NCI-H748 (cell line): ENCODE measurements around the gene TRPV2.

Experiments
- DNase-seq: peaks from one replicate; lab custom pipeline; 2025; ENCODE audit not compliant: unreplicated experiment; lab: John Stamatoyannopoulos, UW

Gene TRPV2

GRCh38 chr17:16473044-16474011 is 58.0 kb downstream of the TRPV2 start:
- DNase-seq: no peak

GRCh38 chr17:16474012-16474725 is 58.8 kb downstream of the TRPV2 start:
- DNase-seq: no peak

GRCh38 chr17:16475179-16475704 is 59.9 kb downstream of the TRPV2 start:
- DNase-seq: no peak

GRCh38 chr17:16477255-16477654 is 61.9 kb downstream of the TRPV2 start:
- no peak for DNase-seq

- no peak for DNase-seq
Measured at GRCh38 chr17:16477666-16478065, 62.3 kb downstream of the TRPV2 start.

- DNase-seq: no peak
Measured at GRCh38 chr17:16478649-16479048, 63.3 kb downstream of the TRPV2 start.

GRCh38 chr17:16479264-16479663 is 63.9 kb downstream of the TRPV2 start:
- no peak for DNase-seq

GRCh38 chr17:16480995-16481394 is 65.6 kb downstream of the TRPV2 start:
- no peak for DNase-seq

- no peak for DNase-seq
Measured at GRCh38 chr17:16482253-16482652, 66.9 kb downstream of the TRPV2 start.

GRCh38 chr17:16483021-16483645 is 67.8 kb downstream of the TRPV2 start:
- no peak for DNase-seq

- DNase-seq: no peak
Measured at GRCh38 chr17:16484445-16485175, 69.2 kb downstream of the TRPV2 start.
